Measurements from ENCODE around the gene DRGX.

Gene DRGX

DNA sequence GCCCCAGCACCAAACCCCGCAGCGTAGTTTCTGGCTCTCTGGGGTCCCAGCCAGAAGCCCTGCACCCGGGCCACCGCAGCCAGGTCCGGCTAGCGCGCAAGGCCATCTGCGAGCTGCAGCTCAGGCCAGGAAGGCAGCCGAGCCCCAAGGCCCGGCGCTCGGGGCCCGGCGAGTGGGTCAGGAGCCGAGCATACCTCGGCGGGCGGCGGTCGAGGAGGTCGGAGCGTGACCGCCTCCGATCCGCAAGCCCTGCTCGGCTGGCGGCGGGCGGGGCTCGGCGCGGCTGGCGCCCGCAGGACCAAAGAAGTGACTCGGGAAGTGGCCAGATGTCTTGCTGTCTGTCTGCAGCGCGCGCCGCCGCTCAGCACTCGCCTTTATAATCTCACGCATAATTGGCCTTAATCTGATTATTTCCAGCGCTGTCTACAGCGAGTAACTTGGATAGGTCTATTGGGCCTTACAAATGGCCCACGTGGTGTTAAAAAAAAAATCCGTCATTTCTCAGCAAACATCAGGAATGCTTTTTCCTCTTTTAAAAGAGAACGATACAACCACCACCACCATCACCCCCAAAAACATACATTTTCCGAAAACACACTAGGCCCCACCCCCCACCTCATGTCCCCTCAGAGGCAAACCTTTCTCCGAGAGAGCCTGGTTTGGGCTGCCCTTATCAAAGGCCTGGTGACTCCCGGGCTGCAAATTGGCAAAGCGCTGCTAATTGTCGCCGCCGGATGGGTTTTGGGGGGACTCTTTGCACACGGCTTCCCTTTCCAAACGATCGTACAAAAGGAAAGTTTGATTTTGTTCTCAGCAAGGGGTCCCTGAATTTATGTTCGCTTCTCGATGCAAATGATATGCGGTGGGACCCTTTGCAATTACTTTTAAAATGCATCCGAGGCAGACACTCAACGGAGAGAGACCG, at the start of gene DRGX:
DRGX (minus strand) TSS at position 349 of the 925 bp plus-strand sequence. CDS start 649 bp downstream, outside the sequence.
- no peak for DNase-seq

GRCh38 chr10:49444349-49444748, 48.5 kb upstream of the DRGX start:
- no peak for DNase-seq

GRCh38 chr10:49442863-49443262, 47.0 kb upstream of the DRGX start:
- DNase-seq: no peak

GRCh38 chr10:49441488-49442476, 45.9 kb upstream of the DRGX start:
- DNase-seq: no peak

DNA sequence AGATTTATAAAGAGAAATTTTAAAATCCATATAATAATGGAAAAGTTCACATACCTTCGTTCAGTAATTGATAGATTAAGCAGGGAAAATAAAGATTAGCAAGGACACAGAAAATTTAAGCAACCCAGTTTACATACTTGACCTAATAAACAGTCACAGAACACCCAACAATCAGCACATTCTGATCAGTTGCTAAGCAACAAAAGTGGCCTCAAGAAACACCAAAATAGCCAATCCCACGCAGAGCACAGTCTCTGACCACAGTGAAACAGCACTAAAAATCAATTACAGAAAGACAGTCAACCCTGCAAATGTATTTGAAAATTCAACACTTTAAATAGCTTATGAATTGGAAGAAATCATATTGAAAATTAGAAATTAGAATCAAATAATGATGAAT, 39.3 kb upstream of the DRGX start:
- DNase-seq: no peak

- no peak for DNase-seq
Measured at GRCh38 chr10:49433069-49433468, 37.2 kb upstream of the DRGX start.

GRCh38 chr10:49431426-49431825, 35.5 kb upstream of the DRGX start:
- DNase-seq: no peak

- no peak for DNase-seq
Measured at GRCh38 chr10:49429458-49429857, 33.6 kb upstream of the DRGX start.

DNA sequence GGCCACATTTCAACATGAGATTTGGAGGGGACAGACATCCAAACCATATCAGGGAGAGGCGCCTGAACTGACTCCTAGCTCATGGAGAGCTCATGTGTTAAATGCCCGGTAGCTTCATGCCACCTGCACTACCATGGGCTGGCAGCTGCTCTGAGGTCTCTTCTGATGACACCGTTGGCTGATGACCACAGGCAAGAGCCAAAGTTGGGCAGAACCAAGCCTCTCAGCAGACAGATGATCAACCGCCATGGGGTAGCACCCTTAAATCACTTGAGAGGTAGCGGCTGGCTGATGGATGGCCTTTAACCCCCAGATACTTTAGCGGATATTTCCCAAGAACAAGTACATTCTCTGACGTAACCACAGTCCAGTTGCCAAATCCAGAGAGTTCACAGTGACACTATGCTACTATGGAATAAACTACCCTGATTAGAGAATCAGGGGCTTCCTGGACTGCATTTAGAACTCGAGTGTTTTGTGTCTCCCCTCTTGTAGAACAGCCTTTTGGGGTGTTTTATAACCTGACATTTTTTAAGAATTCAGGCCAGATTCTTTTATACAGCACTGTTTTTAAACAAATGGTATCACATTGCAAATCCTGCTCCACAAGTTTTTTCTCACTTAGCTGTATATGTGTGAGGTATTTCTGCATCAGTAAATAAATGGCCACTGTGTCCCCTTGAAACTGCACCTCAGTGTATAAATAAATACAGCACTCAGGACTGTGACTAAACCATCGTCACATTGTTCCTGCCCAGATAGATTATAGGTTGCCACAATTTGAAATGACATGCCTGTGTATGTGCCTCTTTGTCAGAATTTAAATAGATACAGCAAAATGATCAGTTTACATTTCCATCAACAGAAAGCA, 30.8 kb upstream of the DRGX start:
- DNase-seq: no peak

- no peak for DNase-seq
Measured at GRCh38 chr10:49419005-49419404, 23.1 kb upstream of the DRGX start.

GRCh38 chr10:49418328-49418727, 22.4 kb upstream of the DRGX start:
- no peak for DNase-seq

DNA sequence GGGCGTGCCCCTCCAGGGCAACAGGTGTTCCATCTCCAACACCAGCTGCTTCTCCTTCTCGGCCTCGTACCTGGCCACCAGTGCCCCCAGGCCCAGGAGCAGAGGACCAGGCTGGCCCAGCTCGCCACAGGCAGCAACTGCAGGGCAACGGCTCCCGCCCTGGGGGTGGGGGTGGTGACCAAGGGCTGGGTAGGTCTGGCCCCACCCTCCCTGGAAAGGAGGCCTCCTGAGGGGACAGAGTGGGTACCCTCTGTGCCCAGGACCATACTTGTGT, 22.1 kb upstream of the DRGX start:
- DNase-seq: no peak

DNA sequence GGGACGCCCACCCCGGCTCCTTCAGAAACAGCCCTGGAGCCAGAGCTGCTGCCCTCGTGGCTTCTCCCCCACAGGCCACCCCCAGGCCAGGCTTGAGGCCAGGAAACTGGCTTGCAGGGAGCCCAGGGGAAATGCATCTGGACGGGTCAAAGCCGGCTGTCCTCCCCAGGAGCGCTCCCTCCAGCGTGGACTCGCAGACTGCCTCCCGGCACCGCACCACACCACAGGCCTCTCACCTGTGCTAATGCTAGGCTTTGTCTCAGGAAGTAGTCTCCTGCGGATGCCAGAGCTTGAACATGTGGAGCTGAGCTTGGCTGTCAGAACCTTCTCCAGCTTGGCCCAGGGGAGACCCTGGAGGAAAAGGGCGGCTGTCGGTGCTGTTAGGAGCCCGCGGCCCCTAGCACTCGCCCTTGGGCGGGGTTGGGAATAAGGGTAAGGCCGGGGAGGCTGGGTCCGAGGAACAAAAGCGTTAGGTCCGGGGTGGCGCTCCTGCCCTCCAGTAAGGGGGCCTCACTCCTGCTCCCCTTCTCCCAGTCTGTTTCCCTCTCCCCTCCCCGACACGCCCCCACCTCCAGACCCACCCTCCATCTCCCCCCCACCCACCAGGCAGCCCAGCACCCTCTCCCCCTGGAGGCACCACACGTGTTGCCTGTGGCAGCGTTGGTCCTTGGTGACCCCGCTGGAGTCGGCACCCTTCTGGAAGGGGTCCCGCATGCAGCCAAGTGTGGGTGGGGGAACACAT, 21.6 kb upstream of the DRGX start:
- DNase-seq: no peak

DNA sequence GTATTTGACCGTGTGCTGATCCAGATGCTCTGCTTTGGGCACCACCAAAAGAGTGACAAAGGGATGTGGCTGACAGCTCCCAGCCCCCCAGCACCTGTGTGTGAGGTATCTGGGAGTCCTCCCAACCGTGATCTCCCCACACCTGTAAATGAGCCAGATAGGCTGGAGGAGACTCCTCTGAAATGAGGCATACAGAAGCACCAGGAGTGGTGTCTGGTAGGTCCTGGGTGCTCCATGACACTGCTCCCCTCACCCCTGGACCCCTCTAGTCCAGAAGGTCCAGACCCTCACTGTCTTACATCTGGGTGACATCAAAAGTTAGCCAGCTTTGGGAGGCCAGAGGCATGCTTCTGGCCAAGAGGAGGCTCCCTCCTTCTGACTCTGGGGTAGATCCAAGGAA, 20.0 kb upstream of the DRGX start:
- DNase-seq: no peak

DNA sequence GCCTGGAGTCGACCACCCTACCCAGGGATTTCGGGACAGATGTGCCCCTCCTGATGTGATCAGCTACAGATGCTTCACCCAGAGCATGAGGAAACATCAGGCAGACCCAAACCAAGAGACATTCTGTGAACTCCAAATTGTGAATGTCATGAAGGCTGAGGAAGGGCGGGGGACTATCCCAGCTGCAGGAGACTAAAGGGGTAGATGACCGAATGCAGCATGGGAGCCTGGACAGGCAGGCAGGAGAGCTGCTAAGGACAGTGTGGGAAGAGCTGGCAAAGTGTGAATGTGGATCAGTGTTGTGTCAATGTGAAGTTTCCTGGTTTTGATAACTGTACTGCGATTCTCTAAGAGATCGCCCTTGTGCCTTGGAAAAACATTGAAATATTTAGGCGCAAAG, 19.2 kb upstream of the DRGX start:
- no peak for DNase-seq

- DNase-seq: no peak
Measured at GRCh38 chr10:49414496-49414895, 18.6 kb upstream of the DRGX start.

DNA sequence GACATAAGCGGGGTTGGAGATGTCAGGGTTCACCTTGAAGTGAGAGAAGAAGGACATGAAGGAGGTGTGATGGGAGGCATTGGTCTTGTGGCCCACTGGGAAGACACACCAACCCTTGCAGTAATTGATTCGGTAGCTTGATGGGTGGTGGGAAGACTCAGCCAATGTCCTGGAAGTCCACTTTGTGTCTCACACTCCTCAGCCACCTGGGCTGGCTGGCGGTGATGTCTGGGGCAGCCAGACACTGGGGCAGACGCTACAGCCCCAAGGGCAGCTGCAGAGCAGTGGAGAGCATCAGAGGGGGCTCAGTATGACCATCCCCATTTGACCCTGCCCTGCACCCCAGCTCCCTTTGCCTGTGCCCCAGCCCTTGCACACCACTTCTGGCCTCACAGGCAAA, 16.7 kb upstream of the DRGX start:
- no peak for DNase-seq

DNA sequence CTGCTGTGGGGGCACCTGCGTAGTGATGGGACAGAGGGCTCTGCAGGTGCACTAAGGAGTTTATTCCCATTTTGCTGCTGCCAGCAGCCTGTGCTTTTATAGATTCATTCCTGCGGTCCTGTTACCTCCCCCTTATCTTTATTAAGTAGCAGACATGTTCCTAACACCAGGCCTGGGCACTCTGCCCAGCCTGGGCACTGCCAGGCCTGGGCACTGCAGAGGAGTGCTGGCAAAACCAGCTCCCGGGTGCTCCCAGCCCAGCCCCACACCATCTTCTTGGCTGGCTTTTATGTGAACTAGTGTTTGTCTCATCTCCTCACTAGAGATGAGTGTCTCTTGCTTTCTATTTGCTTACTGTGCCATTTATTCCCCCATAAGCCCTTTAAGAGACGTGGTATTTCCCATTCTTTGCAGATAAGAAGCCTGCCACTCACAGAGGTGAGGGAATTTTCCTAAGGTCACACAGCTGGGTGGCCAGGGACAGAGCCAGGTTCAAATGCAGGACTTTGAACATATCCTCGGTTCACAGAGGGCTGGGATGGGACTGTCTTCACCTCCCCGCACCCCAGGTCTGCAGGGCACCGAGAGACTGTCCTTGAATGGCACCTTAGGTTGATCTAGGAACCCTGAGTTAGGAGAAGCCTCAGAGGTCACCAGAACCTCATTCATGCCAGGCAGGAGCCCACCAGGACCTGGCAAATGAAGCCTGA, 14.6 kb upstream of the DRGX start:
- no peak for DNase-seq

- no peak for DNase-seq
Measured at GRCh38 chr10:49409755-49410154, 13.9 kb upstream of the DRGX start.

- DNase-seq: no peak
Measured at GRCh38 chr10:49408519-49409306, 12.8 kb upstream of the DRGX start.

All from NCI-H2171 treated with DMSO at 0.1 percent for 48 hours (cell line).